ENCODE data around the gene PML. TPM values are rescaled to one million over a fixed set of nuclear protein-coding genes. Genes with fewer than 3 reads are reported as not detected.

Gene PML
- polyA plus RNA-seq, 1 of the 3 experiments (the other 2 are of a cell fraction), result 18.4 TPM

GRCh38 chr15:74039656-74040010 is 45.1 kb downstream of the PML start:
- no peak for TF ChIP-seq EZH2phosphoT487 (IDR thresholded peaks at IDR 0.05; ENCODE audit: borderline replicate concordance, low read depth)
- no peak for TF ChIP-seq TEAD4 (IDR thresholded peaks at IDR 0.05; ENCODE audit: borderline replicate concordance, insufficient read depth)
- no peak for TF ChIP-seq FOXJ3 (CRISPR knock-in tag; IDR thresholded peaks at IDR 0.05)
- TF ChIP-seq TAF1 (IDR thresholded peaks at IDR 0.05; ENCODE audit: borderline replicate concordance, low read depth, low read length), result no peak
- TF ChIP-seq RFX5 (IDR thresholded peaks at IDR 0.05; ENCODE audit: low read length), result no peak
- no peak for TF ChIP-seq SIN3A (IDR thresholded peaks at IDR 0.05; ENCODE audit: borderline replicate concordance, low read depth, low read length)
- no peak for TF ChIP-seq RXRA (IDR thresholded peaks at IDR 0.05; ENCODE audit: borderline replicate concordance, low read depth)
- no peak for TF ChIP-seq ZBTB33 (IDR thresholded peaks at IDR 0.05; ENCODE audit: borderline replicate concordance, low read depth)
- no peak for TF ChIP-seq ELF1 (IDR thresholded peaks at IDR 0.05)
- no peak for TF ChIP-seq FOXM1 (IDR thresholded peaks at IDR 0.05; ENCODE audit: low read depth)
- TF ChIP-seq REST (IDR thresholded peaks at IDR 0.05; ENCODE audit: low read depth, low read length), result no peak
- no peak overlapping the region for H2AFZ ChIP-seq (ENCODE audit: low read depth)
- H3K4me3 ChIP-seq (ENCODE audit: low read depth in 2 of 2, low read length in 1 of 2), result no peak overlapping the region
- H3K9ac ChIP-seq, result no peak overlapping the region
- no peak for DNase-seq
- WGBS (ENCODE audit: low lambda C conversion rate), result 80% methylated on average over 4 of the region's 5 CpGs
- ChIA-PET POLR2A (no interaction called here), CTCF (interaction anchor here (1.2 to 17.5 kb wide), 5 partner anchors 9 to 70 kb away, joined by 3 to 280 read pairs (median 5); no protein-coding TSS in a partner anchor)
- no peaks in the 10 kb centered on the region for H4K20me1 ChIP-seq (ENCODE audit: insufficient read depth)
- peaks cover 0 to 32% of the 10 kb centered on the region in 2 experiments for H3K36me3 ChIP-seq (replicated peaks in 1 of 2; ENCODE audit: control insufficient read depth in 1 of 2, insufficient read depth in 2 of 2, low read length in 1 of 2)
- H3F3A ChIP-seq (replicated peaks; ENCODE audit: insufficient read depth), result no peaks in the 10 kb centered on the region
- no peaks in the 10 kb centered on the region for H3K9me2 ChIP-seq
- H3K9me3 ChIP-seq, result no peaks in the 10 kb centered on the region
- H3K27me3 ChIP-seq (ENCODE audit: insufficient read depth), result no peaks in the 10 kb centered on the region
- H3K27ac ChIP-seq (ENCODE audit: low read depth in 2 of 2, low read length in 1 of 2), result no peak overlapping the region
- peaks cover 8 to 22% of the 10 kb centered on the region in 2 experiments; a peak in 2 of 4 replicates for H3K4me1 ChIP-seq (ENCODE audit: control insufficient read depth in 1 of 2, insufficient read depth in 2 of 2, low read depth in 1 of 2, low read length in 1 of 2)
- no peaks in the 10 kb centered on the region for H3K79me2 ChIP-seq (ENCODE audit: insufficient read depth)
- H3K4me2 ChIP-seq, result peak overlapping the region; percentile 17; the same call in 1 of the 2 replicates
